Mucosa of stomach (tissue), 1 donor: ENCODE data around the gene PXMP4.

ENCODE experiments used
- H3K27me3 ChIP-seq: one replicate; pipeline ENCODE4 v1.7.0; 2013; ENCODE audit warnings: mild to moderate bottlenecking, low read length; ENCODE audit not compliant: control insufficient read depth, insufficient read depth
- H3K36me3 ChIP-seq: one replicate; pipeline ENCODE4 v1.7.0; 2013; ENCODE audit warnings: low read length; ENCODE audit not compliant: control insufficient read depth, insufficient read depth
- H3K4me1 ChIP-seq: one replicate; pipeline ENCODE4 v1.7.0; 2013; ENCODE audit warnings: mild to moderate bottlenecking, low read length; ENCODE audit not compliant: control insufficient read depth, insufficient read depth
- H3K4me3 ChIP-seq: one replicate; pipeline ENCODE4 v1.7.0; 2013; ENCODE audit warnings: low read length
- H3K9ac ChIP-seq: one replicate; pipeline ENCODE4 v1.7.0; 2013; ENCODE audit warnings: mild to moderate bottlenecking, low read length, moderate library complexity
- H3K9me3 ChIP-seq: one replicate; pipeline ENCODE4 v1.7.0; 2013; ENCODE audit warnings: mild to moderate bottlenecking, low read length, moderate library complexity; ENCODE audit not compliant: control insufficient read depth
- donor health status: Pancreatic carcinoma.

The PXMP4 gene

GRCh38 chr20:33685328-33686099 lies 34.6 kb downstream of the PXMP4 start:
- Histone ChIP-seq H3K9ac (peak overlapping the region; percentile 19), H3K27me3 (no peaks in the 10 kb centered on the region), H3K4me1 (peaks cover 27% of the 10 kb centered on the region)

GRCh38 chr20:33684533-33685327 lies 35.4 kb downstream of the PXMP4 start:
- Histone ChIP-seq H3K4me3 (no peak overlapping the region), H3K9ac (peak overlapping the region; percentile 19), H3K9me3 (no peaks in the 10 kb centered on the region), H3K4me1 (peaks cover 27% of the 10 kb centered on the region), H3K36me3 (no peaks in the 10 kb centered on the region), H3K27me3 (no peaks in the 10 kb centered on the region)

More at GRCh38 chr20:33685328-33686099, 34.6 kb downstream of the PXMP4 start:
- Histone ChIP-seq H3K9me3 (no peaks in the 10 kb centered on the region), H3K4me3 (no peak overlapping the region), H3K36me3 (no peaks in the 10 kb centered on the region)

GRCh38 chr20:33681728-33682353 lies 38.3 kb downstream of the PXMP4 start:
- Histone ChIP-seq H3K4me3 (no peak overlapping the region), H3K36me3 (no peaks in the 10 kb centered on the region), H3K9ac (no peak overlapping the region), H3K27me3 (no peaks in the 10 kb centered on the region), H3K4me1 (peaks cover 23% of the 10 kb centered on the region), H3K9me3 (no peaks in the 10 kb centered on the region)

- Histone ChIP-seq H3K9me3 (no peaks in the 10 kb centered on the region), H3K4me1 (peaks cover 20% of the 10 kb centered on the region), H3K4me3 (no peak overlapping the region), H3K27me3 (no peaks in the 10 kb centered on the region), H3K9ac (no peak overlapping the region), H3K36me3 (no peaks in the 10 kb centered on the region)
Measured at GRCh38 chr20:33681288-33681687, 38.8 kb downstream of the PXMP4 start.

GRCh38 chr20:33680686-33681085 lies 39.4 kb downstream of the PXMP4 start:
- Histone ChIP-seq H3K9me3 (no peaks in the 10 kb centered on the region), H3K27me3 (no peaks in the 10 kb centered on the region), H3K4me1 (peaks cover 20% of the 10 kb centered on the region), H3K36me3 (no peaks in the 10 kb centered on the region), H3K4me3 (no peak overlapping the region), H3K9ac (no peak overlapping the region)

- no peaks in the 10 kb centered on the region for H3K27me3 ChIP-seq
- no peaks in the 10 kb centered on the region for H3K36me3 ChIP-seq
- peaks cover 17% of the 10 kb centered on the region for H3K4me1 ChIP-seq
- no peak overlapping the region for H3K9ac ChIP-seq
- H3K4me3 ChIP-seq, result no peak overlapping the region
- no peaks in the 10 kb centered on the region for H3K9me3 ChIP-seq
Measured at GRCh38 chr20:33679758-33680485, 40.2 kb downstream of the PXMP4 start.

GRCh38 chr20:33677991-33678702 lies 42.0 kb downstream of the PXMP4 start:
- Histone ChIP-seq H3K4me1 (peaks cover 19% of the 10 kb centered on the region), H3K27me3 (no peaks in the 10 kb centered on the region), H3K9ac (no peak overlapping the region), H3K4me3 (no peak overlapping the region), H3K9me3 (no peaks in the 10 kb centered on the region), H3K36me3 (no peaks in the 10 kb centered on the region)

GRCh38 chr20:33676652-33677645 lies 43.2 kb downstream of the PXMP4 start:
- H3K9ac ChIP-seq, result no peak overlapping the region
- H3K9me3 ChIP-seq, result no peaks in the 10 kb centered on the region
- no peak overlapping the region for H3K4me3 ChIP-seq
- H3K36me3 ChIP-seq, result no peaks in the 10 kb centered on the region
- no peaks in the 10 kb centered on the region for H3K27me3 ChIP-seq
- peaks cover 23% of the 10 kb centered on the region for H3K4me1 ChIP-seq

GRCh38 chr20:33676121-33676520 lies 44.0 kb downstream of the PXMP4 start:
- H3K36me3 ChIP-seq, result peaks cover 5% of the 10 kb centered on the region
- no peaks in the 10 kb centered on the region for H3K27me3 ChIP-seq
- no peak overlapping the region for H3K4me3 ChIP-seq
- H3K9me3 ChIP-seq, result no peaks in the 10 kb centered on the region
- peaks cover 31% of the 10 kb centered on the region for H3K4me1 ChIP-seq
- peak overlapping the region; percentile 30 for H3K9ac ChIP-seq

GRCh38 chr20:33675136-33675959 lies 44.8 kb downstream of the PXMP4 start:
- peaks cover 38% of the 10 kb centered on the region for H3K4me1 ChIP-seq
- H3K9me3 ChIP-seq, result no peaks in the 10 kb centered on the region
- peak overlapping the region; percentile 73 for H3K9ac ChIP-seq
- peaks cover 8% of the 10 kb centered on the region for H3K36me3 ChIP-seq
- H3K4me3 ChIP-seq, result peak overlapping the region; percentile 73
- no peaks in the 10 kb centered on the region for H3K27me3 ChIP-seq
